HG02852 (cell line): ENCODE measurements around the gene MRTFA.
"Not testable (repeated sequence)": the region's sequence is repeated elsewhere in the genome, so short reads cannot be mapped to it uniquely, and the experiment has no call there.

Experiments
- ATAC-seq: cut with Tn5 transposase; IDR thresholded peaks from one replicate; pipeline ENCODE4 v1.9.1; 2021; ENCODE audit warnings: mild to moderate bottlenecking, moderate library complexity; ENCODE audit not compliant: unreplicated experiment

MRTFA gene

DNA sequence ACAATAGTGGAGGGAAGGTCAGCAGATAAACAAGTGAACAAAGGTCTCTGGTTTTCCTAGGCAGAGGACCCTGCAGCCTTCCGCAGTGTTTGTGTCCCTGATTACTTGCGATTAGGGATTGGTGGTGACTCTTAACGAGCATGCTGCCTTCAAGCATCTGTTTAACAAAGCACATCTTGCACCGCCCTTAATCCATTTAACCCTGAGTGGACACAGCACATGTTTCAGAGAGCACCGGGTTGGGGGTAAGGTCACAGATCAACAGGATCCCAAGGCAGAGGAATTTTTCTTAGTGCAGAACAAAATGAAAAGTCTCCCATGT, 136.1 kb downstream of the MRTFA start:
- ATAC-seq = not testable (repeated sequence)

DNA sequence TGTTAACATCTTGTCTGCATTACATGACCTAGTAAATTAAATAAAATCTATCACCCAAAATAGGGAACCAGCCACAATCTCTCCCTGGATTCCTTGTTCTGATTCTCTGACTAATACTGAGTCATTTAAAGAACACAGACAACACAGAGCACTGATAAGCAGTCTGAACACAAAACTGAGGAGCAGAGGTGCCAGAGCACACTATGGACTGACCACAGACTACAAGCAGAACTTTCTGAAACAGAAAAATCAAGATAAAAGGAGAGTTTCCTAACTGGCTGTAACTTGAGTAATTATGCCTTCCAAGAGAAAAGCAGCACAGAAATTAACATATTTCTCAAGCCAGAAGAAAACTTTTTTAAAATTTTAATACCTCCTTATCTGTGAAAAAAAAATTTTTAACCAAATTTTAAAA, 137.3 kb downstream of the MRTFA start:
- no peak for ATAC-seq

DNA sequence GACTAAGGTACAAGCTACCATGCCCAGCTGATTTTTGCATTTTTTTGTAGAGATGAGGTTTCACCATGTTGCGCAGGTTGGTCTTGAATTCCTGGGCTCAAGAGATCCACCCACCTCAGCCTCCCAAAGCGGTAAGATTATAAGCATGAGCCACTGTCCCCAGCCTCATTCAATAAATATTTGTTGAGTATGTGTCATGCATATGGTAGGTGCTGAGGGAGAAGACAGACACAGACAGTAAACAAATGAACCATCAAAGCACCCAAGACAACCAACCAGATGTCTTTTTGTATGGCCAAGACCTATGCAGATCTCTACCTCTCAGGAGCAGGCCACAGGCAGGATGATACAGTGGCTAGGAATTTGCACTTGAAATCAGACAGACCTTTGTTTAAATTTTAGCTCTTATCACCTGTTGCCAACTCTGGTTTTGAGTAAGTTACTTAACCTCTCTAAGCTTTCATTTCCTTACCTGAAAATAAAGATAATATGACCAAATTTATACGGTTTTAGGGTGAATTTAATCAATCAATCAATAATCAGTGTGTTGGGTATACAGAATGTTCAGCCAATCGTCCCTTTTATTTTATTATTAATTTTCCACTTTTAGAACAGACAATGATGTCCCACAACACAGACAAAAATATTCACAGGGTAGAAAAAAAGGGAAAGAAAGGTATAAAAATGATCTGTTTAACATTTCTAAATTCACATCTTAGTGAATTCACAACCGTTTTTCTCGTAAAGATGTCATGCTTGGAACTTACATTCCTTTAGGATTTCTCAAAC, 137.9 kb downstream of the MRTFA start:
- no peak for ATAC-seq

DNA sequence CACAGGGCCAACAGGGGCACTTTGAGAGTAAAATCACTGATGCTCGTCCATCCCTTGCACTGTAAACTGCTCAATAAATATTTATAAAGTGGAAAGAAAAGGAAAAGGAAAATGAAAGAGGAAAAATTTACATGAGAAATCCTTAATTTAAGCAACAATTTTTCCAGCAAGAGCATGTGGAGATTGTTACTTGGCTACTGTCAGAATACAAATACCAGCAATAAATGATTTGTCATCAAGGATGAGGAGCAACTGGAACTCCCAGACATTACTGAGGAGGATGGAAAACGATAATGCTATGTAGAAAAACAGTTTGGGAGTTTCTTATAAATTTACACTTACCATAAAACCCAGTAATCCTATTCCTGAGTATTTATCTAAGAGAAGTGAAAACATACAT, 143.1 kb downstream of the MRTFA start:
- ATAC-seq = no peak

DNA sequence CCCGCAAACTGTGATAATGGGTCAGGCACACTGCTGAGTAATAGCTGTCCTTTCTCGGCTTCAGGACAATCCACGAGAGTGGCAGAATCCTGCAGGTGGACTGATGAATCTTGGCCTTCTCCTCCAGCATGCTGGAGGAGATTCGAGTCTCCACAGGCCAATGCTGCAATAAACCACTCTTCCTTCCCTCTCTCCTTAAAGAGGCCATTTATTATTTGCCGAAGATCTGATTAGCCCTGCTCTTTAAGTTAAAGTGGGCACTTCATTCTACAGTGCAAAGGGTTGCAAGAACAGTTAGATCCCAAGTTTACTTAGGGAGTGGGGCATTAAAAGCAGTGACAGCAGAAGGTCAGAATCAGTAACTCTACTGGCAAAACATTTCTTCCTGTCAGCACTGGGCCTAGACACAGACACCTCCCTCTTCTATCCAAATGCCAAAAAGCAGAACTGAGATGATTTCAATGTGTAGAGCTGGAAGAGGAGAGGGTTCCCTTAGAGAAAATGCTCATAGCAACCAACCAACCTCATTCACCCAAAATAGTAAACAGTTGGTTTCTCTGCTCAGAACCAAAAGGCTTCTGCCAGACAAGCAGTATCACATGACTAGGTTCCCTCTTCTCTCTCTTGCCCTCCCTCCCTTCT, 144.4 kb downstream of the MRTFA start:
- peak; percentile 93 for ATAC-seq

DNA sequence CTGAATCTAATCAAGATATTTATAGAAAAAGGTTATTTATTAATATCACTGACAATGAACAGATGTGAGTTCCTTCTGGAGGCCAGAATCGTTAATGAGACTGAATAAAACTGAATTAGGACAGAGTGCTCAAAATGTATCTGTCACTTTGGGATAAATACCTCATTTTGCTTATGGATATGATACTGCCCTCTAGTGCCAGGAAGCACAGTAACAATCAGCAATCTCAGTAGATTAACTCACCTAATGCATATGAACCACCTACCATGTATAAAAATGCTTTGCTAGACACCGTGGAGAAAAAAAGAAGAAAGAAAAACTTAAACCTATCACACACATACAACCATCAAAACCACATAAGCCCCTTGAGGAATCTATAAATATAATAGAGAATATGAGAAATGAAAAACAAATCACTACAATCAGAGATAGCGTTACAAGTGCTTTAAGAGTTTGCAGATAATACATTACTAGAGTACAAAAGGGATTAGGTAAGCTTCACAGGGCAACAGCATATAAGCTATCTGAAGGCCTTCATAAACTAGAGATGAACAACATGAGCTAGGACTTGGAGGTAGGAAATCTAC, 148.8 kb downstream of the MRTFA start:
- no peak for ATAC-seq

DNA sequence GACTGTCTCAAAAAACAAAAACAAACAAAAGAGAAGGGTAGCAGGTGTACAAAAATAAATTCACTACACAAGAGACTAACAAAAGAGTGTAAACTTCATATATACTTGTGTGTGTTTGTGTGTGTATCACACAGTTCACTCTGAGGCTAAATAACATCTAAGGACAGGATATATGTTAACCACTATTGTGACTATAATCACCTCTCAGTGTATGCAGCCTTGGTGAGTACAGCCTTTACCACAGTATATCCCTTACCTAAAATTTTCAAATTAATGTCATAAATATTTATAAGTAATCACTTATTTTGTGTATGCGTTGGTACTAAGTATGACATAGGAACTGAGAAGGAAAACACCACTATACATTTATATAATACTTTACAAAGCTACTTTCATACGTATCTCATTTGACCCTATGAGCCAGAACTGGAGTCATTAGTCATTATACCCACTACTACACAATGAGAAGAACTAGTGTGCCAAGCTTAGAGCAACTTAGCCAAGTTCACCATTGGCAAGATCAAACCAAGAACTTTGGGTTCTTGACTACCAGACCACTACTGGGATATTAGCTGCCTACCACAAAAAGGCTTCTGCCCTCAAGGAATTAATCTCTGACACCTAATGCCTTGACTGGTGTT, 149.4 kb downstream of the MRTFA start:
- ATAC-seq = no peak

DNA sequence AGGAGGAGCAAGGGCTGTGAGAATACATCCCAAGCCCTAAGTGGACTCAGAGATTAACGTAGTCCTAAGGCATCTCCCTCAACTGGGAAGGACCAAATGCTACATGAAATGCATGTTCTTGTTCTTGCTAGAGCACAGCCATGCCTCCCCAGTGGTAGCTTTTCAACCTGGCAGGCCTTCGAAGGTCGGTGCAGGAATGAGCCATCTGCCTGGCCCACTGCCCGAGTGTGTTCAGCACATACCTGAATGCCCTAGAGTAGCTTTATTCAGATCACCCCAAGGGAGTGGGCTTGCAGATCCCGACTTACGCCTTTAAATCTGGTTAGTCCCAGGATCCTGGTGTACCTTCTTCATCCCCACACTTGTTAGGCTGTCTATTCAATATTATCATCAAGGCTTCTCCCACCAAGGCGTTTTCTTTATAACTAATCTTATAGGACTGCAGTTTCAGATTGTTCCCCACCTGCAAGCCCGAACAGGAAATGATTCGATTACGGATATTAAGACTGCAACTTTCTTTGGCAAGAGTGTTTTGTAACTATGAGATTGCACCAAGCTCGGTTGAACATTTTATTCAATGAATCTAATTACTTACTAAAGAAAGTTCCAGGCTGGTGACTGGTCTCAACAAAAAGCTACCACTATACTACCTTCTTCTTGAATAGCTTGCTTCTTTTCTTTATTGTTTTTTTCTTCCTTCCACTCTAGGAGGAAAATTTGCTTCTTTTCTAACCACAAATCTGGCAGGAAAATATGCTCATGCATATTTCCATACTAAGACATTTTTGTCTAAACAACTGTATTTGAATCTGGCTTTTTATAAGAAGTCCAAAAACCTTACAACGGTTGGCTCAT, 150.5 kb downstream of the MRTFA start:
- no peak for ATAC-seq

DNA sequence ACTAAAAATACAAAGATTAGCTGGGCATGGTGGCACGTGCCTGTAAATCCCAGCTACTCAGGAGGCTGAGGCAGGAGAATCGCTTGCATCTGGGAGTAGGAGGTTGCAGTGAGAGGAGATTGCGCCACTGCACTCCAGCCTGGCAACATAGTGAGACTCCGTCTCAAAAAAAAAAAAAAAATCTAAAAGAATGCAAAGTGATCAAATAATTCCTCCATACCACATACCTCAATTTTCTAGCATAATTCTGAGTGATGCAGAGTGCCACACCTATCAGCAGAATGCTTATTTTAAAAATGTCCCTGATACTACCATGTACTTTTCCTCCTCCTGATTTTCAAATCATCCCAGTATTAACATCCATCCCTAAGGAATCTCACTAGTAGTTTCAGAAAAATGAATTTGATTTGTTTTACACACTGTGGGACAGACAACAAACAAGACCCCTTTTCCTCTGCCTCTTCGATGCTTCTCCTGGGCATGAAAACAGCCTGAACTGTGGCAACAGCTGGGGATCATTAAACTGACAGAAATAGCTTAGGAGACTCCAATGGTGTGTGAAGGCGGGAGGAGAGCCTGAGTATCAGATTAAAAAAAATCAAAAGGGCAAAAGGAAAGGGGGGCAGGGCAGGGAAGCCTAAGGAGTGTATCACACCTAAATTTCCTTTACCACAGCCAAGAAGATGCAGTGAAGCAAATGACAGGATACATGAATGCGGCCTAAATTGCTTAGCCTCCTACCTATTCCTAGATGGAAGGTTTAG, 151.4 kb downstream of the MRTFA start:
- no peak for ATAC-seq

DNA sequence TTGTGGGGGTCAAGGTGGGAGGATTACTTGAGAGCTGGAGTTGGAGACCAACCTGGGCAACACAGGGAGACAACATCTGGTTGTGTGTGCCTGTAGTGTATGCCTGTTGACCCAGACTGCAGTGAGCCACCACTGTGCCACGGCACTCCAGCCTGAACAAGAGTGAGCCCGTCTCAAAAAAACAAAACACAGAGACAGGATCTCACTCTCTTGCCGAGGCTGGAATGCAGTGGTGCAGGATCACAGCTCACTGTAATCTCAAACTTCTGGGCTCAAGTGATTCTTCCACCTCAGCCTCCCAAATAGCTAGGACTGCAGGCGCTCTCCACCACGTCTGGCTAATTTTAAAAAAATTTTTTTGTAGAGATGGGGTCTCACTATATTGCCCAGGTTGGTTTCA, 153.6 kb downstream of the MRTFA start:
- ATAC-seq = no peak

DNA sequence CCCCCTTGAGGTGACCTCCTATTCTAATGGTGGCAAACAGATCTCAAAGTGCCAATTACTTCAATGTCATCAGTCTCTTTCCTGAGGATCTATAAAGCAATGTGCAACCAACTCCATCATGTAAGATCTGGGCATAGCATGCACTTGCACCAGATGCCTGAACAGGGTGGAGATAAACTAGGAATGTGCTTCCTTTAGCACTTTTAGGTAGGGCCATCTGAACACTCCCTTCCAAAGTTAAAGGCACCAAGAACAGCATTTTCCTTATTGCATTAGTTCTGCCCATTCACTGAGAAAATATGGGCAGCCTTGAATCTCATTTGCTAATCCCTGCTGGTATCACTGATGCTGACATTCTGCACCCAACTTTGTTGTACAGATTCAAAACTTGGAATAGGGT, 154.1 kb downstream of the MRTFA start:
- no peak for ATAC-seq

DNA sequence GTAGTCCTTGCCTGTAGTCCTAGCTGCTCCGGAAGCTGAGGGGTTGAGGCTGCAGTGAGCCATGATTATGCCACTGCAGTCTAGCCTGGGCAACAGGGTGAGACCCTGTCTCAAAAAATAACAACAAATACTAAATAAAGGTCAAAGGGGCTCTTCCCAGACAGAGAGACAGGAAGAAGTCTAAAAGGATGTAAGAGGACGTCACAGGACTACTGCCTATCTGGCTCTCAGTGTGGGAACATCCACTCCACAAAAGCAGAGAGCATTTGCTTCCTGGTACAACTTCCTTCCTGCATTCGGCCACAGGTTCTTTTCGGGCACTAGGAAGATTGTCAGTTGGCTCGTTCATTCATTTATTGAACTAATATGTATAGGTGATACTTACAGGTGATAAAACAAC, 155.5 kb downstream of the MRTFA start:
- no peak for ATAC-seq

DNA sequence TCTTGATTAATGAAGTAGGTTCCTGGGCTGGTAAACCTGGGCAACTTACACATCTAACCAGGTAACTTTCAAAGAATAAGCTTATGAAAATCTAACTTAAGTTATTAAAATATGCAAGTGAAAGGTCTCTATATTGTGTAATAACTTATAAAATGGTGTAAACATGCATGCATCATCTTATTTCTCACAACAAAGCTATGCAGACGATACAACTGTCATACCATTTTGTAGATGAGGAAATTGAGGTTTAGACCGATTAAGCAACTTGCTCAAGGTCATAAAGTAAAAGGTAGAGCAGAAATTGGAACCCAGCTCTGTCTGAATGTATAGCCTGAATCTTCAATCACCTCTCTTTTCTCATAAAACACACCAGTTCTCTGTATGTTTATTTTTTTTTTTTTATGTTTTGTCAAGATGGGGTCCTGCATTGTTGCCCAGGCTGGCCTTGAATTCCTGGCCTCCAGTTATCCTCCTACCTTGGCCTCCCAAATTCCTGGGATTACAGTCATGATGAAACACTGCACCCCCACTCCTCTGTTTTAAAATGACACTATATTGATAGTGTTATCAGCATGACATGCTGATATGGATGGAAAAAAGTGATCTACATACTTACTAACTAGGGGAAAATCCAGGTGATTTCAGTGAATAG, 156.5 kb downstream of the MRTFA start:
- ATAC-seq = no peak

DNA sequence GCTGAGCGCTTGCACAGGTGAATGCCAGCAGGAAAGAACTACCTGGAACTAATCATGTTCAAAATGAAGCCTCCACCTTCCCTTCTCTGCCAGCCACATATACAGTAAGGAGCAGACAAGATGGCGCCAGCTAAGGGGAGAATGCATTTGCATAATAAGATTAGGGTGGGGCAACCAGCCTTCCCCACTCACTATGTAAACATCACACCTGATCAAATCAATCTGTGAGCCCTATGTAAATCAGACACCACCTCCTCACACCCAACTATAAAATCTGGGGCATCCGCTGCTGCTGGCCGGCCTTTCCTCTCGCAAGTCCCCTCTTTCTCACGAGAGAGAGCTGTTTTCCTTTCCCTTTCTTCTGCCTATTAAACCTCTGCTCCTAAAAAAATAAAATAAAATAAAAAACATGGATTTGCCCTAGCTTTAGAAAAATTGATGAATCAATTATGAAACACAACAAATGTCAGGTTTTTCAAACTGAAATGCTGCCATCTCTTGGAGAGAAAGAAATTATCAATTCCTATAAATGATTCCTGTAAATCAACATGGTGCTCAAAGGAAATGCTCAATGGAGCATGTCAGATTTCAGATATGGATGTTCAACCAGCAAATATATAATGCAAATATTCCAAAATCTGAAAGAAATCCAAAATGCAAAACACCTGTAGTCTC, 157.3 kb downstream of the MRTFA start:
- ATAC-seq = no peak

DNA sequence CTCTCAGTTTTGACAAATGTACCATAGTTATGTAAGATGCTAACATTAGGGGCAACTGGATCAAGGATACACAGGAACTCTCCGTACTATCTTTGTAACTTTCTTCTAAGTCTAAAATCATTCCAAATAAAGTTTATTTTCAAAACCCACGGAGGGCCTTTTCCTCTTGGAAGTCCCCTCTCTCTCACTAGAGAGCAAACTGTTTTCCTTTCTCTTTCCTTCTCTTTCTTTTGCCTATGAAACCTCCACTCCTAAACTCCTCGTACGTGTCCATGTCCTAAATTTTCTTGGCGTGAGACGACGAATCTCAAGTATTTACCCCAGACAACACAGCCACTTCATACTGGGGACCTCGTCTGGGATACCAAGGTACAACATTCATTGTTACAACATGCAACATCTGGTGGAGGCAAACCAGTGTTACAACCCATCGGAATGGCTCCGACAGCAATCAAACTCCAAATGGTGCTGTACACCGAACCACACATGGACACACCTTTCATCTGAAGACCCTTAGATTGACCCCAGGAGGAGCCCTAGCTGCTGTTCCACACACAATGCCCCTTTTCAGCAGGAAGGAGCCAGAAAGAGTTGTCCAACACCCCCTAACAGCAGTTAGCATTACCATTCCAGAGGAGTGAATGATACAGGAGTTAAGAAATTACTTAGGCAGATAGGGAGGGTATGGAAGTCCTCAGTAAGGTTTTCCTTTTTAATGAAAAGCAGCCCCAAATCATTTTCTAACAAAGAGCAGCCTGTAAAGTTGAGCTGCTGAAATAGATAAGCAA, 158.0 kb downstream of the MRTFA start:
- no peak for ATAC-seq

DNA sequence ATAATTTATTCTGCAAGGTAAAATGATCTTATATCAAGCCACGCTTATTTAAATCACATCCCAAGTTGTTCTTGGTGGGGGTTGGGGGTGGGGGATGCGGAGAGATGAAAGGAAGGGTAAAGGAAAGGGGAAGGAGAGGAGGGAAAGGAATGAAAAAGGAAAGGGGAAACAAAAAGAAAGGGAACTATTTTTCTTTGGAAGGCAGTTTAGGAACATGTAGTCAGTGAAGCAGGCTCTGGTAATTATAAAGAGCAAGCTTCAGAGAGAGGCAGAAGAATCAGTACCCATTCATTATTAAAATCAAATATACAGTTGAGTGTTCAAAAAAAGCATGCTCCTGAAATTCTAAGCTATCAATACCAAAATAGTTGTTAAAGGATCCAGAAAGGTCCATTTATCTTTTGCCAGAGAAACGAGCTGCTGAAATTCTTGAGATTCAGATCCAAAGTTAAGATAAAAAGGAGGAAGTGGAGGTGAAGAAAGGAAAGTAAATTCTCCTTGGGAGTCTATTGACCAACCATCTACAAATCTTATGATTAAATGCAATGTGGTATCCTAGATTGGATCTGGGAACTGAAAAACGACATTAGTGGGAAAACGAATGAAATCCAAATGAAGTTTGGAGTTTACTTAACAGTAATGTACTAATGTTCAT, 158.7 kb downstream of the MRTFA start:
- no peak for ATAC-seq

DNA sequence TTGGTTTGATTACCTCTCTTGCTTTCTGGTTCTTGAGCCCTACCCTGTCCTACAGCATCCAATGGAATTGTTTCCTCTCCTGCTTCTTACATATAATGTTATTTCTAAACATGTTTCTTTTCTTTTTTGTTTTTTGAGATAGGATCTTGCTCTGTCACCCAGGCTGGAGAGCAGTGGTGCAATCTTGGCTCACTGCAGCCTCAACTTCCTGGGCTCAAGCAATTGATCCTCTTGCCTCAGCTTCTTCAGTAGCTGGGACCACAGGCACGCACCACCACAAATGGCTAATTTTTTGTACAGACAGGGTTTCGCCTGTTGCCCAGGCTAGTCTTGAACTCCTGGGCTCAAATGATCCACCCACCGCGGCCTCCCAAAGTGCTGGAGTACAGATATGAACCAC, 160.2 kb downstream of the MRTFA start:
- ATAC-seq = no peak

DNA sequence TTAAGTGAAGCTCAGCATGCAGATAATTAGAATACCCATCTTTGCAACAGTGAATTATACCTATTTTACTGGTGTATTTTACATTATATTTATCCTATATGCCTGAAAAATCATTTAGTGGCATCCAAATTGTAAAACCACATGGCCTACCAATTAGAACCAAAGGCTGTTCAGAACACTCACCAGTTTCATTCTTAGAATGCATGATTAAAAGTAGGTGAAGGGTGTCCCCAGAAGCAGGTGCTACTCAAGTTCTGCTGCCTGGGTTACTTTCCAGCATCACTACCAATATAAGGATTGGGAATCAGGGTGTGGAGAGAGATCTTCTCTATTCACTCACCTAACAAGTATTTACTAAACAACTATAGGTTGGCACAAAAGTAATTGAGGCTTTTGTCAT, 162.8 kb downstream of the MRTFA start:
- no peak for ATAC-seq
